ENCODE results near the gene PTPN6.

DNA sequence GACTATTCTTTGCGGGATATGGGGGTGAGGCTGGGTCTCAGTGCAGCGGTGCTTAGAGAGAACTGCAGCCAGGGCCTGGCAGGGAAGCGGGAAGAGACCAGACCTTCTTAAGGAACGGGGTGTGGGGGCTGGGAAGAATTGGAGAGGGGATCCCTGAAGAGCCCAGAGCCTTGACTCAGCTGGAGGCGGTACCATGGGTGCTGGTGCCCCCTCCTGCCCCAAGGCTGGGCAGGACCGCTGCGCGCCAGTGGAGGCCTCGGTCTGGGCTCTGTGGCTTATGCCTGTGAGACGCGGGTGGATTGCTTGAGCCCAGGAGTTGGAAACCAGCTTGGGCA is 8.9 kb upstream of the PTPN6 start:
- TF ChIP-seq SP1 (IDR thresholded peaks at IDR 0.05), result no peak
- TF ChIP-seq ARNT (IDR thresholded peaks at IDR 0.05), result no peak
- no peak for TF ChIP-seq ELF4 (IDR thresholded peaks at IDR 0.05)
- no peak for TF ChIP-seq ZNF384 (IDR thresholded peaks at IDR 0.05)
- TF ChIP-seq BHLHE40 (IDR thresholded peaks at IDR 0.05; ENCODE audit: borderline replicate concordance), result no peak
- TF ChIP-seq, protein P1, sequence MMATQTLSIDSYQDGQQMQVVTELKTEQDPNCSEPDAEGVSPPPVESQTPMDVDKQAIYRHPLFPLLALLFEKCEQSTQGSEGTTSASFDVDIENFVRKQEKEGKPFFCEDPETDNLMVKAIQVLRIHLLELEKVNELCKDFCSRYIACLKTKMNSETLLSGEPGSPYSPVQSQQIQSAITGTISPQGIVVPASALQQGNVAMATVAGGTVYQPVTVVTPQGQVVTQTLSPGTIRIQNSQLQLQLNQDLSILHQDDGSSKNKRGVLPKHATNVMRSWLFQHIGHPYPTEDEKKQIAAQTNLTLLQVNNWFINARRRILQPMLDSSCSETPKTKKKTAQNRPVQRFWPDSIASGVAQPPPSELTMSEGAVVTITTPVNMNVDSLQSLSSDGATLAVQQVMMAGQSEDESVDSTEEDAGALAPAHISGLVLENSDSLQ (IDR thresholded peaks at IDR 0.05), result no peak
- TF ChIP-seq SUZ12 (IDR thresholded peaks at IDR 0.05), result no peak
- no peak for TF ChIP-seq FOXK2 (IDR thresholded peaks at IDR 0.05)
- no peak for TF ChIP-seq CTBP1 (IDR thresholded peaks at IDR 0.05; ENCODE audit: borderline replicate concordance)
- TF ChIP-seq FOXM1 (IDR thresholded peaks at IDR 0.05; ENCODE audit: borderline replicate concordance), result no peak
- no peak for TF ChIP-seq L3MBTL2 (conservative IDR thresholded peaks at IDR 0.05)
- TF ChIP-seq LEF1 (IDR thresholded peaks at IDR 0.05; ENCODE audit: borderline replicate concordance), result no peak

Data from HEK293T (cell line).